Measurements from ENCODE around the gene PROK1. TPM values are rescaled to one million over a fixed set of nuclear protein-coding genes. Genes with fewer than 3 reads are reported as not detected.

The PROK1 gene
- total and polyA plus RNA-seq, 2 of the 4 experiments (the other 2 are of a cell fraction), result not detected

DNA sequence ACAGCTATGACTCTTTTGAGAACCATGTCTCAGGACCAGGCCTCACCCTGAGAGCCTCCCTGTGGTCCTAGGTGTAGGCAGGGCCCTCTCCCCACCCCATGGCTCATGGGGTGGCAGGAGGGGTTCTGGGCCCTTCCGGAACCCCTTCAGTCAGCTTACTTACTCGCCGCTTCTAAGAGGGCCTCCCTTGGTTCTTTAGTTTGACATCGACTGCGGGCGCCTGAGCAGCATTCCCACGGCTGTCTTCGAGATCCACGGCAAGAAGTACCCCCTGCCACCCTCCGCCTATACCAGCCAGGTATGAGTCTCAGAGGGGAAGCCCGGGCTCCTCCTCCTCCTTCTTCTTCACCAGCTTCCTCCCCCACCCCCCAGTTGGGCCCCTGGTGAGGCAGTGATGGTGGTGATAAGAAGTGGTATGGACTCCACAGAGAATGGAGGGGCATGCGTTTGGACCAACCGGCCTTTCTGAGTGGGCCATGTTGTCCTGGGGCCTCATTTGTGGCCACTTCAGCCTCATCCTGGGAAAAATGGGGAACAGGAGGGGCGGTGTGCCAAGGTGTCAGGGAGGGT is 39.1 kb downstream of the PROK1 start:
- Histone ChIP-seq H3K9ac (ENCODE audit: low read depth, low read length) (no peak overlapping the region), H2AK5ac (ENCODE audit: low read depth, low read length) (no peak overlapping the region), H3K27ac (ENCODE audit: insufficient read depth, low read length) (no peak overlapping the region), H3K14ac (replicated peaks; ENCODE audit: low read depth, low read length) (no peak overlapping the region), H4K5ac (ENCODE audit: low read depth, low read length) (no peak overlapping the region), H3K4ac (ENCODE audit: low read depth, low read length) (no peak overlapping the region), H3K27me3 (ENCODE audit: control insufficient read depth, insufficient read depth, low read length) (no peaks in the 10 kb centered on the region; the same call in 1 of the 2 replicates), H2AK9ac (replicated peaks; ENCODE audit: low read depth, low read length, poor library complexity) (no peak overlapping the region), H3K9me1 (ENCODE audit: insufficient read depth, low read length) (no peaks in the 10 kb centered on the region), H3K4me1 (ENCODE audit: control insufficient read depth, insufficient read depth, low read length) (no peaks in the 10 kb centered on the region), H3K23ac (ENCODE audit: low read depth, low read length) (no peak overlapping the region), H3K36me3 (ENCODE audit: control insufficient read depth, insufficient read depth, low read length) (no peaks in the 10 kb centered on the region), H2BK5ac (ENCODE audit: low read depth, low read length, poor library complexity, severe bottlenecking) (no peak overlapping the region), H2BK20ac (ENCODE audit: low read depth, low read length) (no peak overlapping the region), H4K20me1 (ENCODE audit: insufficient read depth, low read length) (no peaks in the 10 kb centered on the region), H2BK15ac (ENCODE audit: low read depth, low read length) (no peak overlapping the region), H3K4me2 (ENCODE audit: low read depth, low read length) (no peak overlapping the region), H2AFZ (replicated peaks; ENCODE audit: low read length, poor library complexity) (no peak overlapping the region), H3K56ac (ENCODE audit: extremely low read depth, insufficient read depth, low read length) (no peak overlapping the region), H3K79me1 (ENCODE audit: low read depth in 1 of 2, low read length in 2 of 2) (no peaks in the 10 kb centered on the region), H3K4me3 (ENCODE audit: insufficient read depth, low read depth, low read length) (no peak overlapping the region), H4K91ac (ENCODE audit: insufficient read depth, low read depth, low read length) (no peak overlapping the region), H4K8ac (ENCODE audit: low read depth in 2 of 2, low read length in 2 of 2) (no peak overlapping the region), H3K9me3 (ENCODE audit: control insufficient read depth, insufficient read depth, low read length) (no peaks in the 10 kb centered on the region), H3K18ac (ENCODE audit: low read depth, low read length) (no peak overlapping the region), H2BK120ac (ENCODE audit: low read depth, low read length) (no peak overlapping the region)
- ChIA-PET CTCF (interaction anchor here (0.7 kb wide), 1 partner anchor 29 kb away, joined by 3 read pairs; no protein-coding TSS in a partner anchor), POLR2A (ENCODE audit: unreplicated experiment) (no interaction called here)
- intact Hi-C loops (cut with micrococcal nuclease), result no loop called here
- no TSS peak for BruUV-seq (replicated peaks)
- in situ Hi-C loops (cut with MboI; ENCODE audit: low sequenced_read_pairs), result loop anchor here (10.0 kb wide), 1 partner anchor 75 kb away; no protein-coding TSS in a partner anchor
- WGBS, 2 experiments (ENCODE audit: extremely low coverage in 2 of 2, insufficient read length in 1 of 2), result 100% methylated on average over 3 of the region's 14 CpGs; no CpG with 5 or more reads in 1 of the 2 experiments
- ATAC-seq (ENCODE audit: low read depth) (no peak), DNase-seq (no peak)
- dilution Hi-C loops (cut with HindIII; ENCODE audit: low sequenced_read_pairs, unreplicated experiment), result no loop called here
- TF ChIP-seq, protein P1, sequence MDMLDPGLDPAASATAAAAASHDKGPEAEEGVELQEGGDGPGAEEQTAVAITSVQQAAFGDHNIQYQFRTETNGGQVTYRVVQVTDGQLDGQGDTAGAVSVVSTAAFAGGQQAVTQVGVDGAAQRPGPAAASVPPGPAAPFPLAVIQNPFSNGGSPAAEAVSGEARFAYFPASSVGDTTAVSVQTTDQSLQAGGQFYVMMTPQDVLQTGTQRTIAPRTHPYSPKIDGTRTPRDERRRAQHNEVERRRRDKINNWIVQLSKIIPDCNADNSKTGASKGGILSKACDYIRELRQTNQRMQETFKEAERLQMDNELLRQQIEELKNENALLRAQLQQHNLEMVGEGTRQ (IDR thresholded peaks at IDR 0.05; ENCODE audit: low read depth, low read length), result no peak
- TF ChIP-seq CHD1 (IDR thresholded peaks at IDR 0.05; ENCODE audit: low read depth, low read length) (no peak), NFE2L2 (IDR thresholded peaks at IDR 0.05; ENCODE audit: low read depth, low read length) (no peak), MAZ (IDR thresholded peaks at IDR 0.05; ENCODE audit: borderline replicate concordance, low read depth, low read length) (no peak), SMC3 (IDR thresholded peaks at IDR 0.05; ENCODE audit: low read depth, low read length) (no peak), CEBPB (IDR thresholded peaks at IDR 0.05; ENCODE audit: low read depth, low read length) (no peak), FOS (IDR thresholded peaks at IDR 0.05; ENCODE audit: low read depth, low read length) (no peak), MAFK (IDR thresholded peaks at IDR 0.05; ENCODE audit: low read depth, low read length) (no peak)
